HL-60 (cell line): ENCODE results near the gene JUP.

Experiments used
- CTCF ChIP-seq: IDR thresholded peaks from one replicate; pipeline ENCODE4 v1.5.1; 2011; ENCODE audit warnings: low read length, control low read depth, inconsistent platforms; ENCODE audit not compliant: insufficient read depth
- POLR2AphosphoS5 ChIP-seq: IDR thresholded peaks from 2 replicates; pipeline ENCODE4 v1.6.1; 2012; ENCODE audit warnings: low read depth

- no peak for TF ChIP-seq CTCF
- TF ChIP-seq POLR2AphosphoS5 = no peak
Measured at GRCh38 chr17:41730479-41730878, 56.0 kb downstream of the JUP start.
